Bronchial epithelial cell (primary cell): Measurements from ENCODE around the gene THBS2. TPM values are rescaled to one million over a fixed set of nuclear protein-coding genes. Genes with fewer than 3 reads are reported as not detected.

ENCODE experiments used
- DNase-seq: peaks from one replicate; pipeline ENCODE4 v3.0.0-alpha.2; 2010; ENCODE audit warnings: low read depth
- FAIRE-seq: peaks from 2 replicates; lab custom pipeline; 2011; peaks lifted over from hg19 to GRCh38; lab: Jason Lieb, UNC
- H3K27me3 ChIP-seq: 2 replicates; pipeline ENCODE4 v1.5.1; 2011; ENCODE audit warnings: low read length; ENCODE audit not compliant: control insufficient read depth, insufficient read depth
- H3K36me3 ChIP-seq: 2 replicates; pipeline ENCODE4 v1.5.1; 2011; ENCODE audit warnings: low read length; ENCODE audit not compliant: control insufficient read depth, insufficient read depth
- H3K4me3 ChIP-seq: 2 replicates; pipeline ENCODE4 v1.5.1; 2011; ENCODE audit warnings: mild to moderate bottlenecking, low read depth, low read length, control low read depth
- total RNA-seq: library from RNA; depleted of rRNA; stranded (reverse); fragments of >200 nt; gene quantifications from 2 replicates; pipeline ENCODE4 v1.2.1, GENCODE V29; 2014
- TF ChIP-seq, protein P1 (sequence below): IDR thresholded peaks from 2 replicates; pipeline ENCODE4 v1.5.1; 2011; ENCODE audit warnings: mild to moderate bottlenecking, moderate library complexity, low read length, control low read depth, inconsistent platforms; ENCODE audit not compliant: insufficient read depth, severe bottlenecking

THBS2 gene
- total RNA-seq, 1 donor from 2014 or later: 8.7 TPM

DNA sequence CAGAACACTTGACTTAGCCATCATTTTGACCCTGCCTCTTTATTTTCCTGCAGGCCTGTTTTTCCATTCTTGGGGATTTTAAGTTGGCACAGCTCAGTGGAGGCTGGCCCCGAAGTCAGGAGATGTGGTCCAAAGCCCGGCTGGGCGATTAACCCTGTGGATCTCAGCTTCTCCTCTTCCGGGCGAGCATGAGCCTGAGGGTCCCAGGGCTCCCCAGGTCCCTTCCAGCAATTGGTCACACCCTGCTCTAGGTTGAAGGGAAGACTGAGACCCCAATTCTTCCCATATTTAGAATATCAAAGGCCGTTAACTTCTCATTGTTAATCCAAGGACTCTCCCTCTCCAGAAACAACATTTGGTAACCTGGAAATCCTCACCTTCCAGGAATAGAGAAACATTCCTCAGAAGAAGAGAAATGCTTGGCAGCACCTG is 2.3 kb downstream of the THBS2 start:
- DNase-seq: no peak
- H3K4me3 ChIP-seq: no peak overlapping the region
- TF ChIP-seq, protein P1, sequence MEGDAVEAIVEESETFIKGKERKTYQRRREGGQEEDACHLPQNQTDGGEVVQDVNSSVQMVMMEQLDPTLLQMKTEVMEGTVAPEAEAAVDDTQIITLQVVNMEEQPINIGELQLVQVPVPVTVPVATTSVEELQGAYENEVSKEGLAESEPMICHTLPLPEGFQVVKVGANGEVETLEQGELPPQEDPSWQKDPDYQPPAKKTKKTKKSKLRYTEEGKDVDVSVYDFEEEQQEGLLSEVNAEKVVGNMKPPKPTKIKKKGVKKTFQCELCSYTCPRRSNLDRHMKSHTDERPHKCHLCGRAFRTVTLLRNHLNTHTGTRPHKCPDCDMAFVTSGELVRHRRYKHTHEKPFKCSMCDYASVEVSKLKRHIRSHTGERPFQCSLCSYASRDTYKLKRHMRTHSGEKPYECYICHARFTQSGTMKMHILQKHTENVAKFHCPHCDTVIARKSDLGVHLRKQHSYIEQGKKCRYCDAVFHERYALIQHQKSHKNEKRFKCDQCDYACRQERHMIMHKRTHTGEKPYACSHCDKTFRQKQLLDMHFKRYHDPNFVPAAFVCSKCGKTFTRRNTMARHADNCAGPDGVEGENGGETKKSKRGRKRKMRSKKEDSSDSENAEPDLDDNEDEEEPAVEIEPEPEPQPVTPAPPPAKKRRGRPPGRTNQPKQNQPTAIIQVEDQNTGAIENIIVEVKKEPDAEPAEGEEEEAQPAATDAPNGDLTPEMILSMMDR: no peak
- H3K27me3 ChIP-seq: peaks cover 2% of the 10 kb centered on the region
- FAIRE-seq: no peak
- no peaks in the 10 kb centered on the region for H3K36me3 ChIP-seq

DNA sequence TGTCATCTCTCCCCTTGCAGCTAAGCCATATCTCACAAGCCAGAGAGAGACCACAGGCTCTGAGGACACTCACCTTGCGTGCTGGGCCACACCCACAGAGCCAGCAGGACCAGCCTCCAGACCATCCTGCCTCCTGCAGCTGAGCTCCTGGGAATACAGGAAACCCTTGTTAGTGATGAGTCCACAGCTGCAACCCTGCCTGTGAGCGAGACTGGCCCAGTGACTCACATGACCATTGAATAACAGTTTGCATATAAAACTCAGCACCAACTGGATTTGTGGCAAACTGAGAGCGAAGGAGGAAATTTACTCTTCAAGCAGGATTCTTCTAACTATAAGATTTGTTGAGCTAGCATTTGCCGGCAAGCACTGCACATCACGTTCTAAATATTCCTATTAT is 3.0 kb downstream of the THBS2 start:
- TF ChIP-seq, protein P1: no peak
- no peak for FAIRE-seq
- Histone ChIP-seq H3K27me3 (peaks cover 2% of the 10 kb centered on the region), H3K4me3 (no peak overlapping the region), H3K36me3 (no peaks in the 10 kb centered on the region)
- peak; percentile 81 for DNase-seq

DNA sequence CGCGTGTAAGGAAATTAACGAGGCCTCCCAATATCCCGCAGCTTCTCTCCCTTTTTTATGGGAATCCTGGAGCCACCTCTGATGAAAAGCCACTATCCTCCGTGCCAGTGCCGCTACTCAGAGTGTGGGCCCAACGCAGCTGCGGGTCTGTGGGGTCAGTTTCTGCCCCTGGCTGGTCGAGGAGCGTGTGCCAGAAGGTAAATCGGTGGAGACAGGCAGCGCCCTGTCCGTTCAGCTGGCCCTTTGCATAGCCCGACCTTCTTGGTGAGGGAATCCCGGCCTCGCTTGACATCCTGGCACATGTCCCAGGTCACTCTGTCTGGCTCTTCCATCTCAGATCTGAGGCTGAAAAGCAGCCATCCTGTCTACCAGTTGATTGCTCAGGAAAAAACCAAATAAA is 4.6 kb downstream of the THBS2 start:
- no peak for DNase-seq
- H3K27me3 ChIP-seq: no peaks in the 10 kb centered on the region
- no peak overlapping the region for H3K4me3 ChIP-seq
- no peaks in the 10 kb centered on the region for H3K36me3 ChIP-seq
- TF ChIP-seq, protein P1: no peak
- no peak for FAIRE-seq

DNA sequence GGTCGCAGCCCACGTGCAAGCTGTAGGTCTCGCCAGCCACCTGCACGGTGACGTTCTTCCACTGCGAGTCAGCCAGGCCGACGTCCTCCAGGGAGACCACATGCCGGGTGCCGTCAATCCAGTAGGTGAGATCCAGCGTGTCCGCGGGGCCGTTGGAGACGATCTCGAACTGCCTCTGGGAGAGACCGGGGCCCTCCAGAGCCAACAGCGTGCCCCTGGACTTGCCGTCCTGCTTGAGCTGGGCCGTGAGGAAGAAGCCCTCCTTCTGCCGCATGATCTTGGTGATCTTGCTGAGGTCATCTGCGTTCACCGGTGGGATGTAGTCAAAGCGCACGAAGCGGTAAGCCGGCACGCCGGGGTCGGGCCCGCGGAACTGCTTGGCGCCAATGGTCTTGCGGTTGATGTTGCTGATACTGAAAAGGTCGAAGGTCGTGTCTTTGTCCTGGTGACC is 5.1 kb downstream of the THBS2 start:
- TF ChIP-seq, protein P1: no peak
- FAIRE-seq (no peak), DNase-seq (no peak)
- H3K4me3 ChIP-seq: no peak overlapping the region
- H3K27me3 ChIP-seq: no peaks in the 10 kb centered on the region
- no peaks in the 10 kb centered on the region for H3K36me3 ChIP-seq

- FAIRE-seq (no peak), DNase-seq (no peak)
- TF ChIP-seq, protein P1: no peak
- Histone ChIP-seq H3K36me3 (no peaks in the 10 kb centered on the region), H3K27me3 (no peaks in the 10 kb centered on the region), H3K4me3 (no peak overlapping the region)
Observed at GRCh38 chr6:169247991-169248390, 5.7 kb downstream of the THBS2 start.

GRCh38 chr6:169247419-169247818 is 6.2 kb downstream of the THBS2 start:
- DNase-seq: no peak
- H3K27me3 ChIP-seq: no peaks in the 10 kb centered on the region
- no peak for FAIRE-seq

More at GRCh38 chr6:169247419-169247818, 6.2 kb downstream of the THBS2 start:
- TF ChIP-seq, protein P1: no peak
- Histone ChIP-seq H3K36me3 (no peaks in the 10 kb centered on the region), H3K4me3 (no peak overlapping the region)
